Endothelial cell of umbilical vein (primary cell): ENCODE measurements around the gene TMEM74B. TPM values are rescaled to one million over a fixed set of nuclear protein-coding genes. Genes with fewer than 3 reads are reported as not detected.

Experiments used
- Bru-seq: library from RNA; stranded (reverse); fragments of 400-500 nt; gene quantifications from one replicate; lab custom pipeline; 2021; lab: Mats Ljungman, UMichigan
- BruChase-seq, 2 experiments: library from RNA; stranded (reverse); fragments of 400-500 nt; gene quantifications; one replicate each; lab custom pipeline; 2021; lab: Mats Ljungman, UMichigan
- BruUV-seq: library from RNA; stranded (reverse); fragments of 400-500 nt; replicated peaks from 2 replicates; lab custom pipeline; 2021; lab: Mats Ljungman, UMichigan
- CTCF ChIA-PET: fragments of 300-600, 350-600 bp; sonication (Branson Sonifier 250); formaldehyde crosslinking; loops from one replicate; lab custom pipeline; 2021; ENCODE audit warnings: antibody characterized with exemption, inconsistent platforms; lab: Charles Lee
- POLR2A ChIA-PET: fragments of 300-600, 350-600 bp; sonication (Branson Sonifier 250); formaldehyde crosslinking; loops from one replicate; lab custom pipeline; 2021; ENCODE audit warnings: antibody characterized with exemption, inconsistent platforms; lab: Charles Lee
- DNase-seq: peaks from one replicate; pipeline ENCODE4 v3.0.0-alpha.2; 2011; ENCODE audit warnings: low read depth, low spot score
- FAIRE-seq: peaks from 2 replicates; lab custom pipeline; 2011; peaks lifted over from hg19 to GRCh38; lab: Jason Lieb, UNC
- H2AFZ ChIP-seq: 2 replicates; pipeline ENCODE4 v1.6.0; 2012; ENCODE audit warnings: low read depth, low read length, control low read depth, inconsistent platforms
- H3K27ac ChIP-seq: 2 replicates; pipeline ENCODE4 v1.5.1; 2011; ENCODE audit warnings: low read depth, mild to moderate bottlenecking, control low read depth, low read length, moderate library complexity; ENCODE audit not compliant: insufficient read depth
- H3K27me3 ChIP-seq, 2 experiments: 2 replicates each; pipeline versions ENCODE4 v1.6.0 to v1.6.1; 2011; ENCODE audit warnings: low read length in 2 of 2, mixed read lengths in 1 of 2; ENCODE audit not compliant: control insufficient read depth in 2 of 2, insufficient read depth in 2 of 2
- H3K36me3 ChIP-seq, 2 experiments: 2 replicates in 1 of 2; 3 replicates in 1 of 2; pipeline ENCODE4 v1.5.1; 2011; ENCODE audit warnings: low read length in 2 of 2, mild to moderate bottlenecking in 1 of 2, moderate library complexity in 1 of 2; ENCODE audit not compliant: control insufficient read depth in 2 of 2, insufficient read depth in 2 of 2; ENCODE audit errors: extremely low read depth in 1 of 2
- H3K4me1 ChIP-seq: 3 replicates; pipeline ENCODE4 v1.5.1; 2011; ENCODE audit warnings: mild to moderate bottlenecking, low read length; ENCODE audit not compliant: control insufficient read depth, insufficient read depth; ENCODE audit errors: extremely low read depth
- H3K4me2 ChIP-seq: 2 replicates; pipeline ENCODE4 v1.6.1; 2011; ENCODE audit warnings: low read length, control low read depth, mixed read lengths; ENCODE audit not compliant: insufficient read depth
- H3K4me3 ChIP-seq, 3 experiments: fragments of 200-600 bp in 1 of 3; sonication (generic), shearing (Covaris generic) in 1 of 3; replicated peaks in 1 of 3; 2 replicates each; pipeline ENCODE4 v1.5.1; 2011 to 2016; ENCODE audit warnings: control low read depth in 3 of 3, low read length in 3 of 3, mild to moderate bottlenecking in 2 of 3, inconsistent platforms in 1 of 3, low read depth in 1 of 3, moderate library complexity in 1 of 3; ENCODE audit not compliant: insufficient read depth in 1 of 3
- H3K79me2 ChIP-seq: 2 replicates; pipeline ENCODE4 v1.6.0; 2012; ENCODE audit warnings: low read length, inconsistent platforms; ENCODE audit not compliant: control insufficient read depth, insufficient read depth
- H3K9ac ChIP-seq: replicated peaks from 2 replicates; pipeline ENCODE3; 2011; ENCODE audit warnings: low read length, control low read depth; ENCODE audit not compliant: insufficient read depth; ENCODE audit errors: extremely low read depth
- H3K9me1 ChIP-seq: replicated peaks from 3 replicates; pipeline ENCODE4 v1.6.0; 2011; ENCODE audit warnings: mild to moderate bottlenecking, low read length; ENCODE audit not compliant: control insufficient read depth, insufficient read depth; ENCODE audit errors: extremely low read depth
- H3K9me3 ChIP-seq: replicated peaks from 2 replicates; pipeline ENCODE4 v1.5.1; 2012; ENCODE audit warnings: low read length, inconsistent platforms; ENCODE audit not compliant: control insufficient read depth, insufficient read depth
- H4K20me1 ChIP-seq: replicated peaks from 2 replicates; pipeline ENCODE3; 2011; ENCODE audit warnings: mild to moderate bottlenecking, low read length; ENCODE audit not compliant: control insufficient read depth, insufficient read depth; ENCODE audit errors: extremely low read depth
- CTCF ChIP-seq, 2 donors: IDR thresholded peaks; 1 replicate in 1 of 2; 2 replicates in 1 of 2; pipeline ENCODE4 v1.5.1; 2011; ENCODE audit warnings: low read length in 2 of 2, mild to moderate bottlenecking in 2 of 2, moderate library complexity in 2 of 2, control low read depth in 1 of 2, inconsistent platforms in 1 of 2, low read depth in 1 of 2; ENCODE audit not compliant: insufficient read depth in 1 of 2; ENCODE audit errors: extremely low read depth in 1 of 2
- EZH2 ChIP-seq: IDR thresholded peaks from 2 replicates; pipeline ENCODE4 v1.6.1; 2012; ENCODE audit warnings: borderline replicate concordance, low read depth, mild to moderate bottlenecking, moderate library complexity, low read length, inconsistent platforms; ENCODE audit not compliant: severe bottlenecking
- FOS ChIP-seq: IDR thresholded peaks from 2 replicates; pipeline ENCODE4 v1.6.1; 2011; ENCODE audit warnings: mild to moderate bottlenecking, low read length, moderate library complexity, borderline replicate concordance; ENCODE audit not compliant: insufficient read depth
- GATA2 ChIP-seq: IDR thresholded peaks from 2 replicates; pipeline ENCODE4 v1.7.0; 2011; ENCODE audit warnings: low read depth, mild to moderate bottlenecking, moderate library complexity, mixed read lengths, low read length; ENCODE audit not compliant: insufficient read length, insufficient read depth
- JUN ChIP-seq: IDR thresholded peaks from 2 replicates; pipeline ENCODE4 v1.6.1; 2011; ENCODE audit warnings: borderline replicate concordance, low read depth; ENCODE audit not compliant: insufficient read length, insufficient read depth
- MYC ChIP-seq: IDR thresholded peaks from one replicate; pipeline ENCODE4 v1.6.1; 2011; ENCODE audit warnings: mild to moderate bottlenecking, low read depth, low read length
- POLR2A ChIP-seq: IDR thresholded peaks from 2 replicates; pipeline ENCODE4 v1.6.1; 2012; ENCODE audit warnings: low read depth, mild to moderate bottlenecking, control low read depth, low read length
- POLR2AphosphoS5 ChIP-seq: IDR thresholded peaks from 2 replicates; pipeline ENCODE4 v1.6.1; 2012; ENCODE audit warnings: low read depth, mild to moderate bottlenecking, control low read depth, low read length, moderate library complexity; ENCODE audit not compliant: insufficient read depth
- dilution Hi-C: fragments of 300-500 bp; cut with MboI; formaldehyde crosslinking; loops from one replicate; pipeline ENCODE4 v1.15.0; 2019; ENCODE audit warnings: low sequenced_read_pairs; ENCODE audit not compliant: extremely low pct_ligation_motif_present
- intact Hi-C: fragments of 100-400 bp; cut with micrococcal nuclease; formaldehyde crosslinking; loops from one replicate; pipeline ENCODE4 v1.10.0; 2022
- long read RNA-seq: library from polyadenylated mRNA; stranded (forward); transcript quantifications from one replicate; pipeline ENCODE4 v2.0.0, GENCODE V29; 2021
- polyA minus RNA-seq, 3 experiments: library from RNA; depleted of rRNA, polyadenylated mRNA; stranded (reverse); fragments of >200 nt; gene quantifications; 1 replicate in 1 of 3; 2 replicates in 2 of 3; pipeline ENCODE4 v1.2.3, GENCODE V29; 2011
- polyA plus RNA-seq, 4 experiments: library from polyadenylated mRNA; depleted of rRNA in 3 of 4; stranded (reverse) in 3 of 4; unstranded in 1 of 4; fragments of >200 nt; gene quantifications; 2 replicates each; pipeline versions ENCODE4 v1.2.1 to v1.2.3, GENCODE V29; 2011 to 2012; ENCODE audit warnings: missing spikeins in 1 of 4
- total RNA-seq: library from RNA; stranded (reverse); gene quantifications from 2 replicates; pipeline ENCODE4 v1.2.3, GENCODE V29; 2021

The TMEM74B gene
- total RNA-seq (0.67 and 1.1 TPM in 2 replicates), polyA plus RNA-seq (0.26 and 0.54 TPM in 2 replicates), polyA minus RNA-seq (0.17 and 0.36 TPM in 2 replicates), Bru-seq, nascent RNA (percentile 14 among the genes with signal in this experiment), BruChase-seq, experiment 1, labeled RNA remaining after a 6-hour chase (percentile 18 among the genes with signal in this experiment), BruChase-seq, experiment 2, labeled RNA remaining after a 2-hour chase (percentile 18 among the genes with signal in this experiment)
- 0.06 and 0.24 TPM in 2 replicates for polyA plus RNA-seq (2011; cell fraction: cytosol; rRNA removed)
- 2.6 and 3.4 TPM in 2 replicates for polyA plus RNA-seq (2011; cell fraction: nucleus; rRNA removed)
- 0.43 and 1.3 TPM in 2 replicates for polyA plus RNA-seq (2012)
- polyA minus RNA-seq (2011; cell fraction: cytosol; rRNA and poly(A)+ RNA removed), result not detected
- polyA minus RNA-seq (2011; cell fraction: nucleus; rRNA and poly(A)+ RNA removed), result 0.24 TPM in 1 of 2 replicates, not detected in the other
- long read RNA-seq, result 0 reads

GRCh38 chr20:1184638-1185315, at the start of gene TMEM74B:
Gene TMEM74B (minus strand): TSS chr20:1184981. CDS start chr20:1183801, 1,180 bp downstream.
- H3K4me2 ChIP-seq, result peak within 1 kb of the TSS; percentile 12

GRCh38 chr20:1232286-1233111, 47.7 kb upstream of the TMEM74B start:
- Histone ChIP-seq H3K4me1 (no peaks in the 10 kb centered on the region), H3K79me2 (no peaks in the 10 kb centered on the region), H3K9me3 (no peaks in the 10 kb centered on the region), H3K27me3 (peaks cover 0 to 17% of the 10 kb centered on the region in 2 experiments), H3K4me2 (no peak overlapping the region), H3K4me3 (no peak overlapping the region), H3K9me1 (no peaks in the 10 kb centered on the region), H3K9ac (no peak overlapping the region), H2AFZ (no peak overlapping the region), H3K27ac (no peak overlapping the region), H3K36me3 (no peaks in the 10 kb centered on the region), H4K20me1 (no peaks in the 10 kb centered on the region)
- no TSS peak for BruUV-seq
- intact Hi-C loops (no loop called here), dilution Hi-C loops (no loop called here)
- ChIA-PET CTCF (no interaction called here), POLR2A (no interaction called here)
- TF ChIP-seq CTCF (IDR thresholded peaks at IDR 0.05; ENCODE audit: extremely low read depth in 1 of 2, insufficient read depth in 1 of 2, low read depth in 1 of 2, low read length in 2 of 2), result no peak
- TF ChIP-seq MYC, result no peak
- TF ChIP-seq GATA2, result no peak
- TF ChIP-seq FOS, result no peak
- no peak for TF ChIP-seq EZH2
- TF ChIP-seq POLR2A, result no peak
- no peak for TF ChIP-seq JUN
- no peak for DNase-seq
- FAIRE-seq, result no peak

More at GRCh38 chr20:1184638-1185315, at the start of gene TMEM74B:
- Histone ChIP-seq H4K20me1 (no peaks in the 10 kb centered on the region), H3K27me3 (peaks cover 14 to 26% of the 10 kb centered on the region in 2 experiments), H2AFZ (peak within 1 kb of the TSS; percentile 37), H3K27ac (no peak within 1 kb of the TSS), H3K4me3 (peak within 1 kb of the TSS in 2 of 3 experiments; percentile 10 to 45), H3K9me1 (no peaks in the 10 kb centered on the region), H3K79me2 (no peaks in the 10 kb centered on the region), H3K4me1 (no peaks in the 10 kb centered on the region), H3K36me3 (no peaks in the 10 kb centered on the region), H3K9ac (no peak within 1 kb of the TSS), H3K9me3 (no peaks in the 10 kb centered on the region)
- FAIRE-seq, result no peak
- no TSS peak for BruUV-seq
- no peak for DNase-seq
- dilution Hi-C loops (no loop called here), intact Hi-C loops (loop anchor here (1.0 to 10.0 kb wide), 4 partner anchors 66 to 366 kb away; partner anchors contain the start of gene PSMF1)
- TF ChIP-seq POLR2AphosphoS5 (no peak), EZH2 (peak; percentile 95)
- CTCF ChIA-PET, result interaction anchor here (0.9 to 1.7 kb wide), 4 partner anchors 9 to 76 kb away, joined by 3 to 7 read pairs (median 5); no protein-coding TSS in a partner anchor
- POLR2A ChIA-PET, result no interaction called here
